SJCRH30 (cell line): ENCODE measurements around the gene AMPH. TPM values are rescaled to one million over a fixed set of nuclear protein-coding genes. Genes with fewer than 3 reads are reported as not detected.
A peak's percentile ranks its signal among the peaks of the same experiment; 100 is the strongest.
"Not testable (repeated sequence)": the region's sequence is repeated elsewhere in the genome, so short reads cannot be mapped to it uniquely, and the experiment has no call there.

ENCODE experiments used
- DNase-seq, 2 experiments: peaks; one replicate each; pipeline ENCODE4 v3.0.0-alpha.2; 2015 to 2020
- H3K27ac ChIP-seq: fragments of 250-450 bp; sonication (Bioruptor Pico); 2 replicates; pipeline ENCODE4 v1.5.1; 2020; ENCODE audit warnings: mild to moderate bottlenecking, moderate library complexity
- H3K27me3 ChIP-seq: fragments of 250-450 bp; sonication (Bioruptor Pico); 2 replicates; pipeline ENCODE4 v1.5.1; 2020; ENCODE audit warnings: mild to moderate bottlenecking, moderate library complexity
- H3K36me3 ChIP-seq: fragments of 250-450 bp; sonication (Bioruptor Pico); 2 replicates; pipeline ENCODE4 v1.5.1; 2020; ENCODE audit warnings: mild to moderate bottlenecking, moderate library complexity
- H3K4me1 ChIP-seq: fragments of 250-450 bp; sonication (Bioruptor Pico); 2 replicates; pipeline ENCODE4 v1.5.1; 2020; ENCODE audit warnings: mild to moderate bottlenecking, moderate library complexity
- H3K4me3 ChIP-seq: fragments of 250-450 bp; sonication (Bioruptor Pico); 2 replicates; pipeline ENCODE4 v1.5.1; 2020; ENCODE audit warnings: mild to moderate bottlenecking, moderate library complexity
- H3K9me3 ChIP-seq: fragments of 250-450 bp; sonication (Bioruptor Pico); replicated peaks from 2 replicates; pipeline ENCODE4 v1.5.1; 2020; ENCODE audit warnings: mild to moderate bottlenecking, moderate library complexity
- total RNA-seq: library from RNA; depleted of rRNA; stranded (reverse); fragments of >200 nt; shearing (Covaris generic); gene quantifications from 2 replicates; pipeline ENCODE4 v1.2.3, GENCODE V29; 2014

AMPH gene
- total RNA-seq, 1 experiment from 2014 or later, result not detected

- Histone ChIP-seq H3K27ac (no peak overlapping the region), H3K36me3 (no peaks in the 10 kb centered on the region), H3K4me3 (no peak overlapping the region), H3K4me1 (no peaks in the 10 kb centered on the region), H3K27me3 (no peaks in the 10 kb centered on the region), H3K9me3 (no peaks in the 10 kb centered on the region)
- no peak for DNase-seq
Observed at GRCh38 chr7:38438970-38439369, 192.2 kb downstream of the AMPH start.

GRCh38 chr7:38432671-38433070 is 198.5 kb downstream of the AMPH start:
- H3K4me3 ChIP-seq, result no peak overlapping the region
- H3K36me3 ChIP-seq, result no peaks in the 10 kb centered on the region
- H3K27me3 ChIP-seq, result no peaks in the 10 kb centered on the region
- no peaks in the 10 kb centered on the region for H3K4me1 ChIP-seq
- H3K27ac ChIP-seq, result no peak overlapping the region
- DNase-seq, result no peak
- no peaks in the 10 kb centered on the region for H3K9me3 ChIP-seq

- no peak for DNase-seq
- Histone ChIP-seq H3K27me3 (no peaks in the 10 kb centered on the region), H3K4me3 (no peak overlapping the region), H3K27ac (no peak overlapping the region), H3K4me1 (no peaks in the 10 kb centered on the region), H3K9me3 (no peaks in the 10 kb centered on the region), H3K36me3 (no peaks in the 10 kb centered on the region)
Observed at GRCh38 chr7:38432080-38432479, 199.1 kb downstream of the AMPH start.

DNA sequence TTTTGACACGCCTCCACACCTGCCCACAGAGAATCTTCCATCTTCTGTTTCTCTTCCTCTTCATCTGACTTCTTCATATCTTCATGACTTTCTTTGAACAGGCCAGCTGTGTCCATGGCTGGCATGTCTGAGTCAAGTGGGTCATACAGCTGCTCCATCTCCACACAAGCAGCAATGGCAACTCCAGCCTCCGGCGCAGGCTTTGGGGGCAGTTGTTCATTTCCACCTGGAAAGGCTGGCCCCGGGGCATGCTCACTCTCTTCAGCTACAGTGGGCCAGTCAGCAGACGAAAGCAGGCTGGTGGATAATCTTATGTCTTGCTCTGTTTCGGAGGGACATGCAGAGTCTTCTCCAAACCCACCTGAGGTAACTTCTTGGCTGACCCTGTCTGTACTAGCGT is 202.1 kb downstream of the AMPH start:
- Histone ChIP-seq H3K4me3 (no peak overlapping the region), H3K27me3 (no peaks in the 10 kb centered on the region), H3K27ac (no peak overlapping the region), H3K36me3 (no peaks in the 10 kb centered on the region), H3K4me1 (no peaks in the 10 kb centered on the region), H3K9me3 (no peaks in the 10 kb centered on the region)
- no peak for DNase-seq

- Histone ChIP-seq H3K9me3 (no peaks in the 10 kb centered on the region), H3K27me3 (no peaks in the 10 kb centered on the region), H3K4me3 (no peak overlapping the region), H3K27ac (no peak overlapping the region), H3K36me3 (no peaks in the 10 kb centered on the region), H3K4me1 (no peaks in the 10 kb centered on the region)
- no peak for DNase-seq
Observed at GRCh38 chr7:38428041-38428440, 203.1 kb downstream of the AMPH start.

DNA sequence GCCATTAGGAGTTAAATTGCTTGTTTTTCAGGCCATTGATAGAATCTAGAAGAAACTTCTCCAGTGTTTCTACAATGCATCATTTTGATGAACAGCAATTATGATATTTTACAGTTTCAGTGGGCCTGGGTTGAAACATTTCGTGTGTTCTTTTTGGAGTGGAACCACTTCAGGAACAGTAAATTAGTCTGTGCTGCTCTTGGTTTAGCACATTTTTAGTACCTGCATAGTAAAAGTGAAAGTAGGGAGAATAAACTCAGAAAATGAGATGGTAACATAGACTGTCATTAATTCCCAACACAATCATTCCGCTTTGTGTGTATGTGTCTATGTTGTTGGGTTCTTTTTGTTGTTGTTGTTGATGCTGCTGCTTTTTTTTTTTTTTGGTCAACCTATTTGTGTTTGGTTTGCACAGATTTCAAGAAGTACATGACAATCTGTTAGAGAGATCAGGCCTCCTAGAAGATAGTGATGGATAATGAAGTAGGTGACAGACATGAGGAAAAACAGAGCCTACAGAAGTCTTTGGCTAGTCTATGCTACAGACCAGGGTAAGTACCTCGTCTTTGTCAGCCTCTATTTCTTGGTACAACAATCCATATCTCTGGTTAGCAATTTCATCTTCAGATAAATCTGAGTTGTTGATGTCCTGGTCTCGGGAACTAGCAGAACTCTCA is 203.8 kb downstream of the AMPH start:
- H3K27me3 ChIP-seq, result no peaks in the 10 kb centered on the region
- no peaks in the 10 kb centered on the region for H3K4me1 ChIP-seq
- no peaks in the 10 kb centered on the region for H3K36me3 ChIP-seq
- no peak overlapping the region for H3K4me3 ChIP-seq
- H3K27ac ChIP-seq, result no peak overlapping the region
- DNase-seq, result no peak
- H3K9me3 ChIP-seq, result no peaks in the 10 kb centered on the region

DNA sequence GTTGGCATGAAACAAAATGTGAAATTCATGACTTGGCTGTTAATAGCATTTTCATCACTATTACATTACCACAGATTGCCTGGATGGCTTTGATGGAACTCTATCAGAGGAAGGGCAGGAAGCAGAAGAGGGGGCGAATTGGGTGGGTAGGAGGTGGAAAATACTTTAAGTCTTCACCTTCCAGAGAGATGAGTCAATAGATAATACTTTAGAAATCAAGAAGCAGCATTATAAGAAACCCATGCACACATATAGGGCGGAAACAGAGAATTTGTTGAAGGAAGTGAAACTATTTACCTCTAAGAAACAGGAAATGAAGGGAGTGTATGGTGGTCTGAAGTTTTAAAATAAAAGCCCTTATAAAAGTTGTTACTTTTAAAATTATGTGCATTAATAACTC is 205.7 kb downstream of the AMPH start:
- Histone ChIP-seq H3K4me3 (no peak overlapping the region), H3K36me3 (no peaks in the 10 kb centered on the region), H3K27ac (no peak overlapping the region), H3K27me3 (no peaks in the 10 kb centered on the region), H3K9me3 (no peaks in the 10 kb centered on the region), H3K4me1 (no peaks in the 10 kb centered on the region)
- no peak for DNase-seq

DNA sequence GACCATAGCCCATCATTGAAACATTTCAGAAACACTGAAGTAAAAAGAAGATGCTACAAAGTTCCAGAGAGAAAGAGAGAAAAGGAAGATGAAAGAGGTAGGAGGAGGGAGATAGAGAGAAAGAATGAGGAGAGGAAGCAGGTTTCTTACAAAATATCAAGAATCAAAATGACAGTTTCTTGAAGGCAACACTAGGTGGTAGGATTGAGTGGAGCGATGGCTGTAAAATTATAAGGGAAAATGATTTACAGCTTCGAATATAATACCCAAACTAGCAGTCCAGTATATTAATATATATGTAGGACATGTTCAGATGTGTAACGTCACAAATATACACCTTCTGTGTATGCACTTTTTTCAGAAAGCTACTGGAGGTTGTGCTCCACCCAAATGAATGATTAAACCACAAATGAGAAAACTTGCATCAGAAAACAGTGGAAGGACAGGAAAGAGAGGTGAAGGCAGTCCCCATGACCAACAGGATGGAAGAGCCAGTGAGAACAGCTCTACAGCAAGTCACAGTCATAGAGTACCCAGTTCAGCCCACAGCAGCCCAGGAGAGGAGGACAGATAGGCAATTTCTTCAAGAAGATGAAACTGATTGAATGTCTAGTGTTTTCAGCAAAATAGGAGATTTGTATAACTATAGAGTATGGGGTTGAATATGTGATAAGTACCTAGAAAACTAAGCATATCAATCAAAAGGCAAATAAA is 206.3 kb downstream of the AMPH start:
- Histone ChIP-seq H3K36me3 (no peaks in the 10 kb centered on the region), H3K27ac (no peak overlapping the region), H3K9me3 (no peaks in the 10 kb centered on the region), H3K4me1 (no peaks in the 10 kb centered on the region), H3K27me3 (no peaks in the 10 kb centered on the region), H3K4me3 (no peak overlapping the region)
- no peak for DNase-seq

- H3K4me3 ChIP-seq, result no peak overlapping the region
- H3K4me1 ChIP-seq, result no peaks in the 10 kb centered on the region
- H3K27me3 ChIP-seq, result no peaks in the 10 kb centered on the region
- no peak for DNase-seq
- H3K36me3 ChIP-seq, result no peaks in the 10 kb centered on the region
- no peak overlapping the region for H3K27ac ChIP-seq
- no peaks in the 10 kb centered on the region for H3K9me3 ChIP-seq
Observed at GRCh38 chr7:38413784-38414183, 217.4 kb downstream of the AMPH start.

DNA sequence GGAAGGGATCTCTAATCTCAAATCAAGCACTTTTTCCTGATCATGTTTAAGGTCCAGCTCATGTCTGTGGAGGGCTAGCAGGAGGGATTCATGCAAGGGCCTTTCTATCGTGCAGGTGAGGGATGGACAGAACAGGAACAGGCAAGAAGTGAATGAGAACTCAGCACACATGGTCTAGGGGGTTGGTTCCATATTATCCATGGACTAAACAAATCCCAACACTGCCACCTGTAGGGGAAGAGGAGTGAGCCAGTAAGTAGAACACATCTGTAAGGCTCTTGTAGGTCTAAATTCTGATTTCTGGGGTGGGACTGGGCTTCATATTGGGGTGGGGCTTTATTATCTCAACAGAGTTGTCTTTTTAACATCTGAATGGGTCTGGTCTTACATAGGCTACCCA is 219.8 kb downstream of the AMPH start:
- H3K36me3 ChIP-seq, result no peaks in the 10 kb centered on the region
- H3K4me3 ChIP-seq, result no peak overlapping the region
- DNase-seq, result peak in 1 of 2 experiments; percentile 26
- no peak overlapping the region for H3K27ac ChIP-seq
- no peaks in the 10 kb centered on the region for H3K9me3 ChIP-seq
- H3K4me1 ChIP-seq, result no peaks in the 10 kb centered on the region
- H3K27me3 ChIP-seq, result no peaks in the 10 kb centered on the region

DNA sequence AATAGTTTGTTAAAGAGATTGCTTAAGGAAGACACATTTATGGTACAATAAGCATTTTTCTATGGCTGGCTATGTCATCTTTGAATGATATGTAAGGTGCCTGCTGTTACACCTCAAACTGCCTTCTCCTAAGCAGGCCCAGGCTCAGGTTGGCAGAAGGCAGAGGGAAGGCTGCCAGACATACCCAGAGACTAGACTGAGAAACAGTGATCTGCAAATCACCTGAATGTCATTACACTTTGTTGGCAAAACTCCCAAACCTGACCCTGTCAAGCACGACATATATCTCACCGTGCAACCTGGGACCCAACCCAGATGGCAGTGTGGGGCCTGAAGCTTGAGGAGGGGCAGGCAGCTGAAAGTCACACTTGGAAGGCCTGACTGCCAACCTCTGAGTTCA is 221.1 kb downstream of the AMPH start:
- Histone ChIP-seq H3K27me3 (no peaks in the 10 kb centered on the region), H3K36me3 (no peaks in the 10 kb centered on the region), H3K4me3 (no peak overlapping the region), H3K27ac (no peak overlapping the region), H3K4me1 (no peaks in the 10 kb centered on the region), H3K9me3 (no peaks in the 10 kb centered on the region)
- no peak for DNase-seq

- H3K36me3 ChIP-seq, result no peaks in the 10 kb centered on the region
- DNase-seq, result no peak
- no peaks in the 10 kb centered on the region for H3K4me1 ChIP-seq
- no peaks in the 10 kb centered on the region for H3K27me3 ChIP-seq
- H3K27ac ChIP-seq, result no peak overlapping the region
- H3K4me3 ChIP-seq, result no peak overlapping the region
- no peaks in the 10 kb centered on the region for H3K9me3 ChIP-seq
Observed at GRCh38 chr7:38409531-38409930, 221.6 kb downstream of the AMPH start.

GRCh38 chr7:38398725-38399321 is 232.3 kb downstream of the AMPH start:
- H3K4me3 ChIP-seq, result no peak overlapping the region
- no peaks in the 10 kb centered on the region for H3K4me1 ChIP-seq
- no peaks in the 10 kb centered on the region; the same call in 1 of the 2 replicates for H3K27me3 ChIP-seq
- H3K36me3 ChIP-seq, result no peaks in the 10 kb centered on the region
- peak; percentile 18 to 66 for DNase-seq
- no peak overlapping the region for H3K27ac ChIP-seq
- H3K9me3 ChIP-seq, result no peaks in the 10 kb centered on the region

- H3K27me3 ChIP-seq, result peaks cover 3% of the 10 kb centered on the region; the same call in 1 of the 2 replicates
- H3K9me3 ChIP-seq, result no peaks in the 10 kb centered on the region
Observed at GRCh38 chr7:38396852-38397251, 234.3 kb downstream of the AMPH start.

DNA sequence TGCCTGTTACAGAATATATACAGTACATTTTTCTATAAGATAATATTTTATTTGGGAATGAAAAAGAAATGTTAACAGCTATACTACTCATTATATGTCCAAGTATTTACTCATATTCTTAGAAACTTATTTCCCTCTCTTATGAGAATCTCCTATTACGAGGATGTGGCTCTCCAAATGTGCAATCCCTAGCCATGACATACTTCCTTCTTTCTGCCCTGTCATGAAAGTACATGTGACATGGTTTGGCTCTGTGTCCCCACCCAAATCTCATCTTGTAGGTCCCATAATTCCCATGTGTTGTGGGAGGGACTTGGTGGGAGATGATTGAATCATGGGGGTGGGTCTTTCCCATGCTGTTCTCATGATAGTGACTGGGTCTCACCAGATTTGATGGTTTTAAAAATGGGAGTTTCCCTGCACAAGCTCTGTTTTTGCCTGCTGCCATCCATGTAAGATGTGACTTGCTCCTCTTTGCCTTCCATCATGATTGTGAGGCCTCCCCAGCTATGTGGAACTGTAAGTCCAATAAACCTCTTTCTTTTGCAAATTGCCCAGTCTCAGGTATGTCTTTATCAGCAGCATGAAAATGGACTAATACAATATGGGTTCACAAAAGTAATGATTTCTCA is 235.1 kb downstream of the AMPH start:
- not testable (repeated sequence) for DNase-seq, H3K36me3 ChIP-seq, H3K4me3 ChIP-seq, H3K9me3 ChIP-seq, H3K27me3 ChIP-seq, H3K27ac ChIP-seq, H3K4me1 ChIP-seq

More at GRCh38 chr7:38396852-38397251, 234.3 kb downstream of the AMPH start:
- no peak for DNase-seq
- Histone ChIP-seq H3K4me3 (no peak overlapping the region), H3K27ac (no peak overlapping the region), H3K36me3 (no peaks in the 10 kb centered on the region), H3K4me1 (no peaks in the 10 kb centered on the region)
